Heart right ventricle (tissue), 16 donors: ENCODE results near the gene PDIA6. TPM values are rescaled to one million over a fixed set of nuclear protein-coding genes. Genes with fewer than 3 reads are reported as not detected.

ENCODE experiments used
- ATAC-seq, 8 donors: fragments of 200-7000 bp; cut with Tn5 transposase; one replicate each; pipeline ENCODE4 v1.9.1; 2020; ENCODE audit warnings: mild to moderate bottlenecking in 8 of 8, moderate library complexity in 8 of 8, moderate number of reproducible peaks in 1 of 8
- DNase-seq, 2 donors: peaks; one replicate each; pipeline ENCODE4 v3.0.0-alpha.2; 2020
- H3K27ac ChIP-seq, 10 donors: fragments of 200-600 bp; sonication (generic) in 2 of 10; one replicate each; pipeline versions ENCODE4 v1.5.0 to v1.8.0; 2020 to 2022; ENCODE audit warnings: mild to moderate bottlenecking in 3 of 10
- H3K27me3 ChIP-seq, 7 donors: fragments of 200-600 bp; one replicate each; pipeline ENCODE4 v1.8.0; 2021 to 2022; ENCODE audit warnings: mild to moderate bottlenecking in 2 of 7
- H3K36me3 ChIP-seq, 9 donors: fragments of 200-600 bp; sonication (generic) in 1 of 9; one replicate each; pipeline versions ENCODE4 v1.5.0 to v1.8.0; 2020 to 2022; ENCODE audit warnings: mild to moderate bottlenecking in 2 of 9
- H3K4me1 ChIP-seq, 9 donors: fragments of 200-600 bp; sonication (generic) in 1 of 9; one replicate each; pipeline versions ENCODE4 v1.5.0 to v1.8.0; 2020 to 2022; ENCODE audit warnings: mild to moderate bottlenecking in 4 of 9
- H3K4me3 ChIP-seq, 10 donors: fragments of 200-600 bp; sonication (generic) in 2 of 10; one replicate each; pipeline versions ENCODE4 v1.5.0 to v1.8.0; 2020 to 2022; ENCODE audit warnings: mild to moderate bottlenecking in 7 of 10, moderate library complexity in 2 of 10
- H3K9me3 ChIP-seq, 11 donors: fragments of 200-600 bp in 10 of 11; sonication (generic) in 2 of 11; one replicate each; pipeline versions ENCODE4 v1.5.0 to v1.8.0; 2013 to 2022; ENCODE audit warnings: mild to moderate bottlenecking in 2 of 11, control low read depth in 1 of 11, moderate library complexity in 1 of 11
- WGBS, 2 donors: extraction: QIAGEN DNeasy Blood & Tissue Kit; methylation state at CpG; one replicate each; pipeline ENCODE4 v1.1.7; 2013; ENCODE audit warnings: inconsistent platforms in 1 of 2; 5-methylcytosine and 5-hydroxymethylcytosine counted together
- intact Hi-C, 10 donors: fragments of 100-400 bp; cut with DNase I; formaldehyde crosslinking; loops; one replicate each; pipeline versions ENCODE4 v1.11.1 to v1.14.2; 2022
- polyA plus RNA-seq, 2 donors: library from polyadenylated mRNA; stranded (reverse); fragments of 200-250 nt; gene quantifications; one replicate each; pipeline ENCODE4 v1.2.3, GENCODE V29; 2013
- total RNA-seq, 10 donors: library from RNA; stranded (reverse); fragmentation: NEBNext Ultra II Directional in 3 of 10; extraction: Animal tissue kit (Norgen Biotek cat#: 25700) in 3 of 10; gene quantifications; one replicate each; pipeline versions ENCODE4 v1.2.1 to v1.2.4, GENCODE V29; 2021 to 2023
- TF ChIP-seq, protein P1 (sequence below), 9 donors: fragments of 200-600 bp; sonication (generic) in 2 of 9; IDR thresholded peaks; one replicate each; pipeline versions ENCODE4 v1.5.0 to v1.8.0; 2021 to 2022; ENCODE audit warnings: antibody characterized with exemption in 9 of 9, mild to moderate bottlenecking in 5 of 9, moderate library complexity in 1 of 9
- donor health status: Arrhythmogenic right ventricular cardiomyopathy.
- donor health status: ischemic (EF 13 %, LVEDD 7.1; RV severe dilation, severe dysfunction).
- donor health status: healthy with polysubstance abuse.
- donor health status: DM: no; HTN: yes; CAD: no.
- donor health status: DM: no; HTN: no; CAD: no.
- donor health status: ischemic (EF 25% LVEDD 6.9; RV normal size, moderate dysfunction).
- donor health status: ischemic (EF 25% LVEDD 5.7; RV mildly dilated, moderate dysfunction).
- donor health status: healthy.
- donor health status: DM: yes; HTN: yes; CAD: no.
- donor health status: Ischemic cardiomyopathy.
- donor health status: ischemic (EF 35%, LVEDD 5.7; RV mildly dilated, moderate dysfunction).
- donor health status: nonischemic (EF 11% LVEDD 7.7; RV severe dilation, severe dysfunction).
- donor health status: DM: yes; HTN: yes; CAD: no.
- donor health status: PGD.
- donor health status: ischemic (EF 29% LVEDD 5.4; RV normal size, mild dysfunction).
- donor health status: nonischemic (EF 23%, LVEDD 6.1; RV moderate dilation, normal function).

Gene PDIA6
- total and polyA plus RNA-seq, 12 donors = 24.7 to 317 (median 107) TPM

DNA sequence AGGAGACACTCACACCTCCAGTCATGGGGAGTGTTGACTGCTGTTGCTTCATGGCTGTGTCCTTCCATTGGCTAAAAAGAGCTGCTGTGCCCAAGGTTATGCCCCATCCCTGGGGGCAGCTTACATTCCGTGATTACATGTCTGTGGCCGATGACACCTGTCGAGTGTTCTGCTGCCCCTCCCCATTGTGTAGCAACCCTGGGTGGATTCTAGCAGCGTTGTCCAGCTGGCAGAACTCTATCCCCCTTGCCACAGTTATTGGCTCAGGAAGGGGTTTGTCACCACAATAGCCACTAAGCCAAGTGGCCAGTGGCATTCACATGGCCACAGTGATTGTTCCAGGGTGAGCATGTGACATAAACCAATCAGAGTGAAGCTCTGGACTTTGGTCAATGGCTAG is 11.6 kb upstream of the PDIA6 start:
- 90 to 91% methylated on average over 4 of the region's 4 CpGs for WGBS, 2 donors
- no peak overlapping the region for H3K27ac ChIP-seq
- H3K9me3 ChIP-seq = peaks cover 0 to 3% (median 0%) of the 10 kb centered on the region in 11 donors
- no peak for ATAC-seq
- intact Hi-C loops = no loop called here
- H3K36me3 ChIP-seq = no peaks in the 10 kb centered on the region
- H3K27me3 ChIP-seq = peaks cover 0 to 32% (median 5%) of the 10 kb centered on the region in 7 donors
- DNase-seq = no peak
- peaks cover 0 to 24% (median 6%) of the 10 kb centered on the region in 9 donors for H3K4me1 ChIP-seq
- TF ChIP-seq, protein P1, sequence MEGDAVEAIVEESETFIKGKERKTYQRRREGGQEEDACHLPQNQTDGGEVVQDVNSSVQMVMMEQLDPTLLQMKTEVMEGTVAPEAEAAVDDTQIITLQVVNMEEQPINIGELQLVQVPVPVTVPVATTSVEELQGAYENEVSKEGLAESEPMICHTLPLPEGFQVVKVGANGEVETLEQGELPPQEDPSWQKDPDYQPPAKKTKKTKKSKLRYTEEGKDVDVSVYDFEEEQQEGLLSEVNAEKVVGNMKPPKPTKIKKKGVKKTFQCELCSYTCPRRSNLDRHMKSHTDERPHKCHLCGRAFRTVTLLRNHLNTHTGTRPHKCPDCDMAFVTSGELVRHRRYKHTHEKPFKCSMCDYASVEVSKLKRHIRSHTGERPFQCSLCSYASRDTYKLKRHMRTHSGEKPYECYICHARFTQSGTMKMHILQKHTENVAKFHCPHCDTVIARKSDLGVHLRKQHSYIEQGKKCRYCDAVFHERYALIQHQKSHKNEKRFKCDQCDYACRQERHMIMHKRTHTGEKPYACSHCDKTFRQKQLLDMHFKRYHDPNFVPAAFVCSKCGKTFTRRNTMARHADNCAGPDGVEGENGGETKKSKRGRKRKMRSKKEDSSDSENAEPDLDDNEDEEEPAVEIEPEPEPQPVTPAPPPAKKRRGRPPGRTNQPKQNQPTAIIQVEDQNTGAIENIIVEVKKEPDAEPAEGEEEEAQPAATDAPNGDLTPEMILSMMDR (IDR thresholded peaks at IDR 0.05) = no peak
- H3K4me3 ChIP-seq = no peak overlapping the region

DNA sequence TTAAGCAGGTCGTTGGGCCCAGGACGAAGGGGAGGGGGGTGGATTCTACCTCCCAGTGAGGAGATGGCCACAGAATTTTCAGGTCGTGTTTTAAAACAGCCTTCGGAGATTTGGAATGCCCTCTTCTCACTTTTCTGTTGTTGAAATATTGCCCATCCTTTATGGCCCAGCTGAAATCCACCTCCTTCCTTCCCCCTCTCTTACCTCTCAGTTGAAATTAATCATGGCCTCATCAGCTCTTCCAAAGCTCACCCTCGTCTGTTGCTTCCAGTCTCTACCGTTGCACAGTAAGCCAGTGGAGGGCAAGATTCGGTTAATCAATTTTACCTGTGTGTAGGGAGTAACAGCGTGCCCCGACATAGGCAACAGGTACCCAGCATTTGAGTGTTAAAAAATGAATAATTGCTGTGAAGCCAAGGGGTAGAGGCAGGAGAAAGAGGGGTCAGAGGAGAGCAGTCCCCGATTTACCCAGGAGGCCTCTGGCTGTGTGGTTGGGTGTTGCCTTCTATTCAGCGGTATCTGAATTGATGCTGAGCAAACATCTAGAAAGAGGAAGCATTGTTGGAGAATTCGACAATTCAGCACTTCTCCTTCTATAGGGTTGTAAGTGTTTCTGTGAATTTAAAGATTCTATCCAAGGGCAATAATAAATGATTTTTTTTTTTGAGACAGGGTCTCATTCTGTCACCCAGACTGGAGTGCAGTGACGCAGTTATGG is 8.6 kb upstream of the PDIA6 start:
- peak overlapping the region in 1 of 10 donors; percentile 50 for H3K27ac ChIP-seq
- DNase-seq = no peak
- H3K4me1 ChIP-seq = peaks cover 0 to 29% (median 6%) of the 10 kb centered on the region in 9 donors
- peaks cover 0 to 3% (median 0%) of the 10 kb centered on the region in 11 donors for H3K9me3 ChIP-seq
- H3K4me3 ChIP-seq = no peak overlapping the region
- TF ChIP-seq, protein P1 (IDR thresholded peaks at IDR 0.05) = no peak
- WGBS, 2 donors = 77 to 78% methylated on average over 13 of the region's 13 CpGs
- ATAC-seq = peak in 3 of 8 donors; percentile 29 to 54 (median 36)
- H3K27me3 ChIP-seq = peaks cover 0 to 12% (median 0%) of the 10 kb centered on the region in 7 donors
- H3K36me3 ChIP-seq = no peaks in the 10 kb centered on the region
- intact Hi-C loops = no loop called here

DNA sequence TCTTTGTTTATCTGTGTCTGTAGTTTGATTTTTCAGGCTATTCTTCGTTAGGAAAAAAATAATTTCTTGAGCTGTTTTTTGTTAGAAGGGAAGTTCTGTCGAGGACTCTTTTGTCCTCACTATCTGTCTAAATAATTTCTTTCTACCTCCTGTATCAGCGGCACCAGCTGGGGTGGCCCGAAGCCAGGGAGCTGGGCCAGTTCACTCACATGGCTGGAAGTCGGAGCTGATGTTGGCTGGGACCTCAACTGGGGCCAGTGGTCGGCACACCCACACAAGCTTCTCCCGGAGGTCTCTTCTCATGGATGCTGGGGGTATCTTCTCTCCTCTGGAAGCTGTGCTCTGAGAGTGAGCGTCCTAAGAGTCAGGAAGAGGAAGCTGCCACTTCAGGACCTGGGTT is 8.0 kb upstream of the PDIA6 start:
- TF ChIP-seq, protein P1 (IDR thresholded peaks at IDR 0.05) = no peak
- Histone ChIP-seq H3K4me3 (no peak overlapping the region), H3K27ac (no peak overlapping the region), H3K9me3 (peaks cover 0 to under 1% (median 0%) of the 10 kb centered on the region in 11 donors), H3K4me1 (peaks cover 0 to 29% (median 6%) of the 10 kb centered on the region in 9 donors), H3K36me3 (no peaks in the 10 kb centered on the region), H3K27me3 (peaks cover 0 to 12% (median 0%) of the 10 kb centered on the region in 7 donors)
- WGBS, 2 donors = 18 to 21% methylated on average over 8 of the region's 8 CpGs
- DNase-seq (peak in 1 of 2 donors; percentile 60), ATAC-seq (peak in 5 of 8 donors; percentile 25 to 66 (median 52))
- intact Hi-C loops = no loop called here

DNA sequence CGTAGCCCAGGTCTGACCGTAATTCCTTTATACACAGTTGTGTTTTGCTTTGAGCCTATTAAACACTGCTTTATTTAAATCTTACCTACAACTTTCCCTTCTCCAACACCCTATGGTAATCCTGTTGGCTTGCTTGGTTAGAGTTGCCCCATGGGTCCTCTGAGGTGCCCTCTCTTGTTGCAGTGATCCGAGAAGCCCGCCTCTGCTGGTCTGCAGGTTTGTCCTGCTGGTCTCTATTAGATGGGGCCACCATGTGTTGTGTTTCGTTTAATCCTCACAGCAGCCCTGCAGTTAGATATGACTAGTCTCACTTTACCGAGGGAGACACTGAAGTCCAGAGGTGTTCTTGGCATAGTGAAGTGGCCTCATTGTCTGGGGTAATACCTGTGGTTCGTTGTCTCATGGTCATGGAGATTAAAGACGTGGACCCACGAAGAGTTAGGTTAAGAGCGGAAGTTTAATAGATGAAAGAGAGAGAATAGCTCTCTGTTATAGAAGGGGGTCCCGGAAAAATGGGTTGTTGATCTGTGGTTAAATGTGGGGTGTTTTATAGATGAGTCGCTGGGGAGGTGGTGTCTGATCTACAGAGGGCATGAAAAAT is 7.2 kb upstream of the PDIA6 start:
- ATAC-seq (no peak), DNase-seq (no peak)
- TF ChIP-seq, protein P1 (IDR thresholded peaks at IDR 0.05) = no peak
- Histone ChIP-seq H3K9me3 (no peaks in the 10 kb centered on the region), H3K4me1 (peaks cover 0 to 29% (median 11%) of the 10 kb centered on the region in 9 donors), H3K27me3 (peaks cover 0 to 10% (median 0%) of the 10 kb centered on the region in 7 donors), H3K4me3 (no peak overlapping the region), H3K36me3 (no peaks in the 10 kb centered on the region), H3K27ac (no peak overlapping the region)
- intact Hi-C loops = no loop called here
- WGBS, 2 donors = 93 to 94% methylated on average over 12 of the region's 12 CpGs
